ENCODE results near the gene SPATA6L.

- TF ChIP-seq CTCF (IDR thresholded peaks at IDR 0.05) = no peak
- no peak for TF ChIP-seq POLR2A (IDR thresholded peaks at IDR 0.05)
These were observed 8.7 kb downstream of the SPATA6L start for GRCh38 chr9:4657426-4658159.

Data from lower leg skin (tissue), 3 donors.